Non-pigmented ciliary epithelial cell (primary cell): ENCODE data around the gene TKFC.
"Not testable (repeated sequence)": the region's sequence is repeated elsewhere in the genome, so short reads cannot be mapped to it uniquely, and the experiment has no call there.

Source experiments
- DNase-seq: peaks from one replicate; pipeline ENCODE4 v3.0.0-alpha.2; 2010; ENCODE audit warnings: low read depth

Gene TKFC

GRCh38 chr11:61368646-61369045 lies 35.6 kb downstream of the TKFC start:
- no peak for DNase-seq

GRCh38 chr11:61369372-61370348 lies 36.6 kb downstream of the TKFC start:
- DNase-seq = peak; percentile 79

- no peak for DNase-seq
These were observed 37.4 kb downstream of the TKFC start for GRCh38 chr11:61370349-61371005.

GRCh38 chr11:61372659-61373420 lies 39.8 kb downstream of the TKFC start:
- DNase-seq = no peak

GRCh38 chr11:61375761-61376108 lies 42.7 kb downstream of the TKFC start:
- DNase-seq = no peak

GRCh38 chr11:61377461-61378160 lies 44.6 kb downstream of the TKFC start:
- DNase-seq = no peak

GRCh38 chr11:61378713-61379313 lies 45.8 kb downstream of the TKFC start:
- DNase-seq = peak; percentile 87

- DNase-seq = no peak
These were observed 47.9 kb downstream of the TKFC start for GRCh38 chr11:61380884-61381283.

- DNase-seq = not testable (repeated sequence)
These were observed 50.8 kb downstream of the TKFC start for GRCh38 chr11:61383859-61384258.

GRCh38 chr11:61384271-61385242 lies 51.5 kb downstream of the TKFC start:
- no peak for DNase-seq

- no peak for DNase-seq
These were observed 57.1 kb downstream of the TKFC start for GRCh38 chr11:61390161-61390560.

- DNase-seq = no peak
These were observed 60.1 kb downstream of the TKFC start for GRCh38 chr11:61392981-61393595.
